ENCODE measurements around the gene CALHM1.
"Not testable (repeated sequence)": the region's sequence is repeated elsewhere in the genome, so short reads cannot be mapped to it uniquely, and the experiment has no call there.

The CALHM1 gene

DNA sequence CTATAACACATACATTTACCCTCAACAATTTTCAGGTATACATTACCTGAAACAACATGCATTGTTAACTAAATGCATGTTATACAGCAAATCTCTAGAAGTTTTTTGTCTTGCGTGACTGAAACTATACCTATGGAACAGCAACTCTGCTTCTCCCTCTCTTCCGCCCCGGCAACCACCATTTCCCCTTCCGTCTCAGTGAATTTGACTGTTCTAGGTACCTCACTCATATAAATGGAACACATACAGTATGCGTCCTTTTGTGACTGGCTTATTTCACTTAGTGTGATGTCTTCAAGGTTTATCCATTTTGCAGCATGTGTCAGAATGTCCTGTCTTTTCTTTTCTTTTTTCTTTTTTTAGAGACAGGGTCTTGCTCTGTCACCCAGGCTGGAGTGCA, 29.1 kb downstream of the CALHM1 start:
- no peak for DNase-seq (ENCODE audit: low read depth)

DNA sequence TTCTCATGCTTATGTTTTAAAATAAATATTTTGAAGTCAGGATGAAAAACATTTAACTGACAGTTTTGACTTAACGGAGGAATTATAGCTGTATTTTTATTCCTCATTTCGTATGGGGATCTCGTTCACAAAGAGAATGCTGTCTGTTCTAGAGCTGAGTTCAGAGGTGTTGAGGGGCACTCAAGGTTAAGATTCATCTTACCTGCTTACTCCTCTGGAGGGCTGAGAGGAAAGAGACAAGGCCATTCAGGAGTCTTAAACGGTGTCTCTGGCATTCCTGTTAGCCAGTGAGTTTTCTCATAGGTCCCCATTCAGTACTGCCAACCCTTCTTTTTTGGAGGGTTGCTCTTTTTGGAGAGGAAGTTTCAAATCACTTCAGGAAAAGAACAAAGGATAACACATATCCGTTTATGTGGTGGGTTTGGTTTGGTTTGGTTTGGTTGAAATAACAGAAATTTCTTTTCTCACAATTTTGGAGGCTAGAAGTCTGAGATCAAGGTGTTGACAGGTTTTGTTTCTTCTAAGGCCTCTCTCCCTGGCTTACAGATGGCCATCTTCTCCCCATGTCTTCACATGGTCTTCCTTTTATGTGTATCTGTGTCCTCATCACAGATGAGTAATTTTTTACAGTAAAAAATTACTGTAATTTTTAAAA, 29.6 kb downstream of the CALHM1 start:
- DNase-seq (ENCODE audit: low read depth): no peak

DNA sequence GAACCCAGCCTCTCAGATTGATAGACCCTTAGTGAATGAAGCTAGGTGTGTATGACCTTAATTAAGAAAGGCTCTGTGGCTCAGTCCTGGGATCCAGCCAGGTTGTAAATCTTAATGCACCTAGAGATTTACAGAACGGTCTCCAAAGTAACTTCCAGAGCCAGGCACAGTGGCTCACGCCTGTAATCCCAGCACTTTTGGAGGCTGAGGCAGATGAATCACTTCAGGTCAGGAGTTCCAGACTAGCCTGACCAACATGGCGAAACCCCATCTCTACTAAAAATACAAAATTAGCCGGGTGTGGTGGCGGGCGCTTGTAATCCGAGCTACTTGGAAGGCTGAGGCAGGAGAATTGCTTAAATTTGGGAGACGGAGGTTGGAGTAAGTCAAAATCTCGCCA, 30.8 kb downstream of the CALHM1 start:
- no peak for DNase-seq (ENCODE audit: low read depth)

DNA sequence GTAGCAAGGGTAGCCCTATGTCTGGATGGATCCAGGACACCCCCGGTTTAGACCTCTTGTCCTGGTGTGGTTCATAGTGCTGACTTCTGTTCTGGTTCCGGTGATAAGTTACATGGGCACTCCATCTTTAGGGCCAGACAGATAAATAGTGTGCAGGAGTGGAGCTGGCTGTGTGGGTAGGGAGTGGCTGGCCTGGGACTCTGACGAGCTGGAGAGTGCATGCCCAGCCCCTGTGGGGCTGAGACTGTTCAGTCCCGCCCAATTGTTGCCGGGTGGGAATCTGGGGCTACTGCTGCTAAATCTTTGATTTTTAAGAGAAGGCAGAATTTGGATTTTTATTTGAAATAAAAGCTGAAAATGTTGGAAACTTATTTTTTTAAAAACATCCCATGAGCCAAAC, 35.0 kb downstream of the CALHM1 start:
- no peak for DNase-seq (ENCODE audit: low read depth)

DNA sequence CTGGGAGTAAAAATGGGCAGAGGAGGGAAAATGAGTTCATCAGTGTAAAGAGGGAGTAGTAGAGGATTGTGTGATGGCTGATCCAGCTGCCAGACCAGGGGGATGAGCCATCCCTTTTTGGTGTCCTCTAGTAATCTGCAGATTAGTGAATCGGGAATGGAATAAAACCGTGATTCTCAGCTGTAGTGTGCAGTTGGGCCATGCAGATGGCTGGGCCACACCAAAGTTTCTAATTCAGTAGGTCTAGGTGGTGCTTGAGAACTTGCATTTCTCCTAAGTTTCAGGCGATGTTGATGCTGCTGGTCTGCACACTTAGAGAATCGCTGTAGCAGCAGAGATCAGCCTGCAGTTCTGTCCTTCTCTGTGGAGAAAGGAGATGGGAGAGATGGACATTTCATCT, 39.6 kb downstream of the CALHM1 start:
- DNase-seq (ENCODE audit: low read depth): no peak

DNA sequence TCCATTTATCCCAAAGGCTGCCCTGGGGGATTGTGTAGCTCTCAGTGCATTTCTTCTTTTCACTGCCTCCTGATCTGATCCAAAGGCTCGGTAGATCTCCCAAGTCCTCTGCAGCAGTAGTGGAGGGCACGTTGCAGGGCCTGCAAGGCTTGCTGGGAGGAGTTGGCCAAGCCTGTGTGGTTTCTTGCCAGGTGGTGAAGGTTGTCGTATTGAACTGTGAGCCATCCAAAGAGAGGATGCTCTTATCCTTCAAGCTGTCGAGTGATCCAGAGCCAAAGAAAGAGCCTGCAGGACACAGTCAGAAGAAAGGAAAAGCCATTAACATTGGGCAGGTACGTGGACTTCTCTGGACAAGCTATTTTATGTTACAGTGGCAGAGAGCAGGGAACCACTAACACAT, 41.1 kb downstream of the CALHM1 start:
- no peak for DNase-seq (ENCODE audit: low read depth)

DNA sequence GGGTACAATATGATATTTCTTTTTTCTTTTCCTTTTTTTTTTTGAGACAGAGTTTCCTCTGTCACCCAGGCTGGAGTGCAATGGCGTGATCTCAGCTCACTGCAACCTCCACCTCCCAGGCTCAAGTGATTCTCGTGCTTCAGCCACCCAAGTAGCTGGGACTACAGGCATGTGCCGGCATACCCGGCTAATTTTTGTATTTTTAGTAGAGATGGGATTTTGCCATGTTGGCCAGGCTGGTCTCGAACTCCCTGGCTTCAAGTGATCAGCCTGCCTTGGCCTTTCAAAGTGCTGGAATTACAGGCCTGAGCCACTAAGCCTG, 41.6 kb downstream of the CALHM1 start:
- not testable (repeated sequence) for DNase-seq (ENCODE audit: low read depth)

DNA sequence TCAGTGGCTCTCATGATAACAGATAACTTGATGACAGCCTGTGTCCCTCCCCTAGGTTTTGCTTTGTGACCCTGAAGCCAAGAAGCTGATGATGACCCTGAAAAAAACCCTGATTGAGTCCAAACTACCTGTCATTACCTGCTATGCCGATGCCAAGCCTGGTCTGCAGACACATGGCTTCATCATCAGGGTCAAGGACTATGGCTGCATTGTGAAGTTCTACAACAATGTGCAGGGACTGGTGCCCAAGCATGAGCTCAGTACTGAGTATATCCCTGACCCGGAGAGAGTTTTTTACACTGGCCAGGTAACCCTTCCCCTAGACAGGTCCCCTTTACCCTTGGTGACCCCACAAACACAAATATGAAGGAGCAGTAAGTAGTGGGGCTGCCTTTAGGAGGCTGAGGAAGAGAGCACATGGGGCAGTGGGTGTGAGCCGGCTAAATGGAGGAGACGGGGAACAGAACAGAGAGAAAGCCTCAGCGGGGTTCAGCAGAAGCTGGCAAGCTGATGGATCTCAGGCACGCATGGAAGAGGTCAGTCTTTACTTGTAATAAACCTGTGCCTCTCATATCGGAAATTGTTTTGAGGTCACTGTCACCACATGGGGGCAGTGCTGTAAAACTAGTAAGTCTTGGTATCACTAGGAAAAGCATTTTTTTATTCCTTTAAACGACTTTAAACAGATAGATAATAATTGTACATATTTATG, 42.1 kb downstream of the CALHM1 start:
- peak; percentile 24 for DNase-seq (ENCODE audit: low read depth)

DNA sequence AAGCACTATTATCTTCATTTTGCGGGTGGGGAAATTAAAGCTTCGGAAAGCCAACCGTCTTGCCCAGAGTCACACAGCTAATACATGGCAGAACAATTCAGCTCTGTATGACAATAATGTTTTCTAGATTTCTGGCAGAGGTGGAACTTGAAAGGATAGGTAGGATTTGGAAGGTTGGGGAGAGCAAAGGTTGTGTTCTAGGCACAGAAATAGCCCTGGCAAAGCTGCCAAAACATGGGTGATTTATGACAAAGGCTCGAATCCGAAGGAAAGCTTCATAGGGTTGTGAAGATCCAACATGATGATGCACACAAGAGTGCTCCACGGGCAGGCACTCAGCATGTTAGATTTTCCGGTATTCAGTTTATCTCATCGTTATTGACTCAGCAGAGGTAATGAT, 43.1 kb downstream of the CALHM1 start:
- no peak for DNase-seq (ENCODE audit: low read depth)

DNA sequence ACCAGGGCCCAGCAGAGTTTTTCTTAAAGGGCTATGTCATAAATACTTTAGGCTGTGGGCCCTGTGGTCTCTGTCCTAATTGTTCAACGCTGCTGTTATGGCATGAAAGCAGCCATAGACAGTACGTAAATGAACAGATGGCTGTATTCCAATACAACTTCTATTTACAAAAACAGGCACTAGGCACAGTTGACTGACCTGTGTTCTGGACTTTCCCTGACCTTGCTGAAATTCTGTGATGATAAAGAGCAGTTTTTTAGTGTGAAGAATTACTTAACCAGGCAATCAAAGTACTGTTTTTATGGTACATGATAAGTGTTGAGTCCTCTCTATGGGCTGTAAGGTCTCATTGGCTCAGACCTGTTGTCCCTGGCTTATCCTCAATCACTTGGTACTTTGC, 45.1 kb downstream of the CALHM1 start:
- DNase-seq (ENCODE audit: low read depth): no peak
